DOHH2 (cell line): ENCODE data around the gene WDR27.

Experiments used
- H3F3A ChIP-seq: fragments of 200-600 bp; sonication (generic), shearing (Covaris generic); 2 replicates; pipeline ENCODE4 v1.6.0; 2016; ENCODE audit warnings: antibody characterized with exemption, mild to moderate bottlenecking; ENCODE audit not compliant: control insufficient read depth, insufficient read depth
- H3K27ac ChIP-seq: fragments of 200-600 bp; sonication (generic); 2 replicates; pipeline ENCODE4 v1.5.1; 2014; ENCODE audit warnings: low read depth, mild to moderate bottlenecking, low read length, moderate library complexity
- H3K27me3 ChIP-seq: fragments of 200-600 bp; sonication (generic); 2 replicates; pipeline ENCODE4 v1.6.1; 2014; ENCODE audit warnings: mild to moderate bottlenecking, low read length, mixed read lengths; ENCODE audit not compliant: control insufficient read depth
- H3K36me3 ChIP-seq: fragments of 200-600 bp; sonication (generic); 2 replicates; pipeline ENCODE4 v1.6.1; 2014; ENCODE audit warnings: mild to moderate bottlenecking, low read length, moderate library complexity, mixed read lengths; ENCODE audit not compliant: control insufficient read depth
- H3K4me1 ChIP-seq: fragments of 200-600 bp; sonication (generic); 2 replicates; pipeline ENCODE4 v1.6.1; 2014; ENCODE audit warnings: mild to moderate bottlenecking, low read length, mixed read lengths; ENCODE audit not compliant: control insufficient read depth
- H3K4me2 ChIP-seq: fragments of 200-600 bp; sonication (generic); 2 replicates; pipeline ENCODE4 v1.6.0; 2014; ENCODE audit warnings: mild to moderate bottlenecking, low read length, moderate library complexity
- H3K4me3 ChIP-seq: fragments of 200-600 bp; sonication (generic); 2 replicates; pipeline ENCODE4 v1.5.1; 2014; ENCODE audit warnings: mild to moderate bottlenecking, low read length, mixed read lengths
- H3K79me2 ChIP-seq: fragments of 200-600 bp; sonication (generic); 2 replicates; pipeline ENCODE4 v1.6.1; 2014; ENCODE audit warnings: mild to moderate bottlenecking, low read length, mixed read lengths; ENCODE audit not compliant: control insufficient read depth
- H3K9me2 ChIP-seq: fragments of 200-600 bp; sonication (generic); replicated peaks from 2 replicates; pipeline ENCODE4 v1.6.1; 2014; ENCODE audit warnings: mild to moderate bottlenecking, low read length, mixed read lengths; ENCODE audit not compliant: control insufficient read depth
- H3K9me3 ChIP-seq: fragments of 200-600 bp; sonication (generic); 2 replicates; pipeline ENCODE4 v1.6.1; 2014; ENCODE audit warnings: antibody characterized with exemption, low read length, mixed read lengths; ENCODE audit not compliant: control insufficient read depth, insufficient read depth
- H4K20me1 ChIP-seq: fragments of 200-600 bp; sonication (generic); 2 replicates; pipeline ENCODE4 v1.6.0; 2014; ENCODE audit warnings: low read depth, mild to moderate bottlenecking, antibody characterized with exemption, low read length, moderate library complexity; ENCODE audit not compliant: control insufficient read depth, insufficient read depth
- CTCF ChIP-seq: fragments of 200-600 bp; sonication (generic); IDR thresholded peaks from one replicate; pipeline ENCODE4 v1.5.1; 2014; ENCODE audit warnings: antibody characterized with exemption, mild to moderate bottlenecking, low read depth, low read length; ENCODE audit not compliant: poor library complexity, severe bottlenecking
- EZH2phosphoT487 ChIP-seq: fragments of 200-600 bp; sonication (generic); IDR thresholded peaks from 2 replicates; pipeline ENCODE4 v1.6.1; 2017; ENCODE audit warnings: borderline replicate concordance, mild to moderate bottlenecking, antibody characterized with exemption, low read length, moderate library complexity, mixed read lengths

Gene WDR27

GRCh38 chr6:169424821-169425240 lies 277.0 kb downstream of the WDR27 start:
- Histone ChIP-seq H3F3A (no peaks in the 10 kb centered on the region), H3K36me3 (no peaks in the 10 kb centered on the region), H3K9me2 (no peaks in the 10 kb centered on the region), H3K9me3 (peaks cover 8% of the 10 kb centered on the region; the same call in 1 of the 2 replicates), H3K27me3 (no peaks in the 10 kb centered on the region), H3K4me1 (no peaks in the 10 kb centered on the region), H3K4me3 (no peak overlapping the region), H3K27ac (no peak overlapping the region), H3K4me2 (no peak overlapping the region), H3K79me2 (no peaks in the 10 kb centered on the region), H4K20me1 (no peaks in the 10 kb centered on the region)
- no peak for TF ChIP-seq EZH2phosphoT487
- no peak for TF ChIP-seq CTCF

GRCh38 chr6:169424149-169424804 lies 277.6 kb downstream of the WDR27 start:
- Histone ChIP-seq H3K79me2 (no peaks in the 10 kb centered on the region), H3K27ac (no peak overlapping the region), H4K20me1 (no peaks in the 10 kb centered on the region), H3K9me3 (peaks cover 8% of the 10 kb centered on the region; the same call in 1 of the 2 replicates), H3F3A (no peaks in the 10 kb centered on the region), H3K9me2 (no peaks in the 10 kb centered on the region), H3K4me3 (no peak overlapping the region), H3K4me1 (no peaks in the 10 kb centered on the region), H3K27me3 (no peaks in the 10 kb centered on the region), H3K36me3 (no peaks in the 10 kb centered on the region), H3K4me2 (no peak overlapping the region)
- TF ChIP-seq EZH2phosphoT487 (no peak), CTCF (no peak)

- no peak overlapping the region for H3K4me3 ChIP-seq
- no peaks in the 10 kb centered on the region for H3F3A ChIP-seq
- no peak overlapping the region for H3K27ac ChIP-seq
- H3K79me2 ChIP-seq, result no peaks in the 10 kb centered on the region
- H3K4me2 ChIP-seq, result no peak overlapping the region
- TF ChIP-seq EZH2phosphoT487, result no peak
- no peak for TF ChIP-seq CTCF
- no peaks in the 10 kb centered on the region for H3K4me1 ChIP-seq
- no peaks in the 10 kb centered on the region for H3K36me3 ChIP-seq
- H3K27me3 ChIP-seq, result no peaks in the 10 kb centered on the region
- peaks cover 8% of the 10 kb centered on the region; the same call in 1 of the 2 replicates for H3K9me3 ChIP-seq
- no peaks in the 10 kb centered on the region for H3K9me2 ChIP-seq
- H4K20me1 ChIP-seq, result no peaks in the 10 kb centered on the region
These were observed 280.1 kb downstream of the WDR27 start for GRCh38 chr6:169421586-169422264.
